H1 (cell line): ENCODE data around the gene IL22RA2. TPM values are rescaled to one million over a fixed set of nuclear protein-coding genes. Genes with fewer than 3 reads are reported as not detected.

Source experiments
- CTCF ChIA-PET: fragments of 300-600 bp; sonication (Branson Sonifier 250); formaldehyde crosslinking; loops from one replicate; lab custom pipeline; 2021; ENCODE audit not compliant: partially characterized antibody; lab: Charles Lee
- POLR2A ChIA-PET: fragments of 300-600 bp; sonication (Branson Sonifier 250); formaldehyde crosslinking; loops from one replicate; lab custom pipeline; 2021; ENCODE audit warnings: inconsistent platforms; ENCODE audit not compliant: partially characterized antibody; lab: Charles Lee
- DNase-seq, 2 experiments: peaks; one replicate each; pipeline versions ENCODE4 v3.0.0 to v3.0.0-alpha.2; 2010 to 2022; ENCODE audit warnings: low spot score in 2 of 2, low read depth in 1 of 2, mixed read lengths in 1 of 2
- FAIRE-seq: peaks from 2 replicates; lab custom pipeline; 2011; peaks lifted over from hg19 to GRCh38; lab: Jason Lieb, UNC
- H2AFZ ChIP-seq: 2 replicates; pipeline ENCODE4 v1.8.1; 2012; ENCODE audit warnings: low read length, inconsistent platforms
- H2AK5ac ChIP-seq: 2 replicates; pipeline ENCODE4 v1.6.1; 2013; ENCODE audit warnings: low read depth, low read length
- H2BK120ac ChIP-seq: replicated peaks from 2 replicates; pipeline ENCODE3; 2013; ENCODE audit warnings: low read depth, low read length, inconsistent platforms
- H2BK12ac ChIP-seq: 2 replicates; pipeline ENCODE4 v1.6.1; 2013; ENCODE audit warnings: low read depth, low read length
- H2BK15ac ChIP-seq: 2 replicates; pipeline ENCODE4 v1.6.1; 2013; ENCODE audit warnings: low read length
- H2BK20ac ChIP-seq: 2 replicates; pipeline ENCODE4 v1.6.1; 2013; ENCODE audit warnings: low read length
- H2BK5ac ChIP-seq: 2 replicates; pipeline ENCODE4 v1.6.1; 2013; ENCODE audit warnings: low read depth, low read length
- H3K14ac ChIP-seq: 2 replicates; pipeline ENCODE4 v1.6.1; 2013; ENCODE audit warnings: inconsistent platforms; ENCODE audit not compliant: insufficient read length
- H3K18ac ChIP-seq: 2 replicates; pipeline ENCODE4 v1.6.1; 2013; ENCODE audit warnings: low read length; ENCODE audit errors: extremely low read depth
- H3K23ac ChIP-seq: 2 replicates; pipeline ENCODE4 v1.6.1; 2013; ENCODE audit warnings: inconsistent platforms; ENCODE audit not compliant: insufficient read length
- H3K23me2 ChIP-seq: 2 replicates; pipeline ENCODE4 v1.6.1; 2013; ENCODE audit warnings: low read depth, low read length
- H3K27ac ChIP-seq: 2 replicates; pipeline ENCODE4 v1.6.1; 2011; ENCODE audit warnings: low read depth, low read length, inconsistent platforms
- H3K27me3 ChIP-seq, 4 experiments: replicated peaks in 1 of 4; 1 replicate in 1 of 4; 2 replicates in 3 of 4; pipeline versions ENCODE4 v1.6.1 to v1.8.1; 2011 to 2013; ENCODE audit warnings: low read length in 3 of 4, mild to moderate bottlenecking in 3 of 4, inconsistent platforms in 2 of 4, mixed read lengths in 2 of 4, moderate library complexity in 1 of 4; ENCODE audit not compliant: control insufficient read depth in 3 of 4, insufficient read depth in 3 of 4; ENCODE audit errors: extremely low read depth in 1 of 4
- H3K36me3 ChIP-seq, 4 experiments: 2 replicates each; pipeline versions ENCODE4 v1.6.1 to v1.8.1; 2011 to 2013; ENCODE audit warnings: mild to moderate bottlenecking in 4 of 4, low read length in 3 of 4, moderate library complexity in 2 of 4, control low read depth in 1 of 4, inconsistent platforms in 1 of 4; ENCODE audit not compliant: insufficient read depth in 4 of 4, control insufficient read depth in 2 of 4
- H3K4ac ChIP-seq: replicated peaks from 2 replicates; pipeline ENCODE3; 2013; ENCODE audit warnings: low read length, low read depth, mixed read lengths, inconsistent platforms; ENCODE audit not compliant: insufficient read length
- H3K4me1 ChIP-seq, 4 experiments: replicated peaks in 1 of 4; 1 replicate in 1 of 4; 2 replicates in 3 of 4; pipeline versions ENCODE4 v1.6.1 to v1.8.1; 2011 to 2013; ENCODE audit warnings: low read length in 3 of 4, inconsistent platforms in 2 of 4, mixed read lengths in 1 of 4; ENCODE audit not compliant: insufficient read depth in 4 of 4, control insufficient read depth in 3 of 4
- H3K4me2 ChIP-seq, 2 experiments: 2 replicates each; pipeline versions ENCODE4 v1.6.1 to v1.8.1; 2011 to 2013; ENCODE audit warnings: low read depth in 2 of 2, low read length in 2 of 2, control low read depth in 1 of 2, inconsistent platforms in 1 of 2, mild to moderate bottlenecking in 1 of 2; ENCODE audit not compliant: insufficient read depth in 1 of 2
- H3K4me3 ChIP-seq, 4 experiments: fragments of 200-600, 300-600 bp in 1 of 4; sonication (generic), shearing (Covaris generic), sonication (Bioruptor Twin) in 1 of 4; 2 replicates each; pipeline versions ENCODE4 v1.5.1 to v1.8.1; 2011 to 2016; ENCODE audit warnings: low read length in 4 of 4, low read depth in 3 of 4, control low read depth in 2 of 4, inconsistent platforms in 2 of 4, mild to moderate bottlenecking in 2 of 4, mixed read lengths in 1 of 4, moderate library complexity in 1 of 4; ENCODE audit not compliant: insufficient read depth in 2 of 4; ENCODE audit errors: extremely low read depth in 1 of 4
- H3K56ac ChIP-seq: replicated peaks from 2 replicates; pipeline ENCODE3; 2013; ENCODE audit warnings: low read depth, mild to moderate bottlenecking, mixed read lengths, low read length, inconsistent platforms; ENCODE audit not compliant: insufficient read length
- H3K79me1 ChIP-seq: 2 replicates; pipeline ENCODE4 v1.6.1; 2013; ENCODE audit warnings: low read depth, low read length, control low read depth
- H3K79me2 ChIP-seq, 2 experiments: 2 replicates each; pipeline versions ENCODE4 v1.6.1 to v1.8.1; 2012 to 2013; ENCODE audit warnings: low read length in 2 of 2, mild to moderate bottlenecking in 2 of 2, inconsistent platforms in 1 of 2; ENCODE audit not compliant: insufficient read depth in 2 of 2, control insufficient read depth in 1 of 2
- H3K9ac ChIP-seq, 4 experiments: replicated peaks in 1 of 4; 1 replicate in 1 of 4; 2 replicates in 3 of 4; pipeline versions ENCODE4 v1.6.1 to v1.8.1; 2011 to 2013; ENCODE audit warnings: low read depth in 3 of 4, low read length in 3 of 4, control low read depth in 2 of 4, mild to moderate bottlenecking in 2 of 4, moderate library complexity in 2 of 4, inconsistent platforms in 1 of 4; ENCODE audit errors: extremely low read depth in 1 of 4
- H3K9me3 ChIP-seq, 2 experiments: 2 replicates each; pipeline versions ENCODE4 v1.6.1 to v1.8.1; 2012 to 2013; ENCODE audit warnings: mild to moderate bottlenecking in 2 of 2, moderate library complexity in 2 of 2, control low read depth in 1 of 2, inconsistent platforms in 1 of 2, low read depth in 1 of 2, low read length in 1 of 2, mixed read lengths in 1 of 2; ENCODE audit not compliant: insufficient read depth in 2 of 2
- H4K20me1 ChIP-seq, 2 experiments: replicated peaks in 1 of 2; 2 replicates each; pipeline versions ENCODE3 to v1.8.1; 2011 to 2013; ENCODE audit warnings: inconsistent platforms in 2 of 2, low read length in 2 of 2, mild to moderate bottlenecking in 1 of 2; ENCODE audit not compliant: insufficient read depth in 2 of 2, control insufficient read depth in 1 of 2
- H4K5ac ChIP-seq: 2 replicates; pipeline ENCODE4 v1.6.1; 2013; ENCODE audit warnings: low read length, low read depth, mixed read lengths, inconsistent platforms; ENCODE audit not compliant: insufficient read length
- H4K8ac ChIP-seq: 2 replicates; pipeline ENCODE4 v1.8.0; 2013; ENCODE audit warnings: mild to moderate bottlenecking, moderate library complexity, low read length, inconsistent platforms; ENCODE audit not compliant: insufficient read depth; ENCODE audit errors: extremely low read depth
- H4K91ac ChIP-seq: replicated peaks from 2 replicates; pipeline ENCODE3; 2013; ENCODE audit warnings: low read length, mixed read lengths, inconsistent platforms; ENCODE audit not compliant: insufficient read length
- CREB1 ChIP-seq: IDR thresholded peaks from 2 replicates; pipeline ENCODE4 v1.6.1; 2012; ENCODE audit warnings: inconsistent platforms
- KDM5A ChIP-seq: fragments of 200-600 bp; IDR thresholded peaks from 2 replicates; pipeline ENCODE4 v1.7.1; 2012; ENCODE audit warnings: mild to moderate bottlenecking, low read length, inconsistent platforms, mixed read lengths
- RAD21 ChIP-seq, 2 experiments: IDR thresholded peaks in 1 of 2; conservative IDR thresholded peaks in 1 of 2; 2 replicates each; pipeline ENCODE4 v1.6.1; 2011; ENCODE audit warnings: low read depth in 2 of 2, low read length in 2 of 2, improper control_type of control experiment in 1 of 2, inconsistent platforms in 1 of 2, mild to moderate bottlenecking in 1 of 2, moderate library complexity in 1 of 2
- TBP ChIP-seq: IDR thresholded peaks from 2 replicates; pipeline ENCODE4 v1.6.1; 2011; ENCODE audit warnings: low read depth, low read length, improper control_type of control experiment
- WGBS, 2 experiments: shearing (Covaris generic) in 1 of 2; methylation state at CpG; one replicate each; pipeline versions ENCODE4 v1.1.6 to v1.1.7; 2013 to 2015; ENCODE audit warnings: low lambda C conversion rate in 2 of 2, mixed read lengths in 2 of 2, inconsistent platforms in 1 of 2, low coverage in 1 of 2, missing lambda C conversion rate in 1 of 2; ENCODE audit not compliant: insufficient replicate concordance in 2 of 2, insufficient coverage in 1 of 2, insufficient read length in 1 of 2; ENCODE audit errors: extremely low coverage in 1 of 2, missing lambda C conversion rate in 1 of 2; 5-methylcytosine and 5-hydroxymethylcytosine counted together
- polyA plus RNA-seq, 7 experiments: library from polyadenylated mRNA; depleted of rRNA in 3 of 7; stranded (reverse) in 5 of 7; unstranded in 2 of 7; fragments of >200 nt in 5 of 7; fragments of 200-250 nt in 2 of 7; gene quantifications; 1 replicate in 5 of 7; 2 replicates in 1 of 7; 4 replicates in 1 of 7; pipeline versions ENCODE4 v1.2.1 to v1.2.3, GENCODE V29; 2011 to 2013; ENCODE audit warnings: missing spikeins in 2 of 7, mixed read lengths in 2 of 7
- total RNA-seq: library from RNA; stranded (reverse); fragmentation: NEBNext Ultra II Directional; extraction: Animal tissue kit (Norgen Biotek cat#: 25700); gene quantifications from 2 replicates; pipeline ENCODE4 v1.2.1, GENCODE V29; 2021

IL22RA2 gene
- total and polyA plus RNA-seq, 2 of the 8 experiments (the other 6 are each of a cell fraction or from before 2014, with no cell fraction given) = not detected

DNA sequence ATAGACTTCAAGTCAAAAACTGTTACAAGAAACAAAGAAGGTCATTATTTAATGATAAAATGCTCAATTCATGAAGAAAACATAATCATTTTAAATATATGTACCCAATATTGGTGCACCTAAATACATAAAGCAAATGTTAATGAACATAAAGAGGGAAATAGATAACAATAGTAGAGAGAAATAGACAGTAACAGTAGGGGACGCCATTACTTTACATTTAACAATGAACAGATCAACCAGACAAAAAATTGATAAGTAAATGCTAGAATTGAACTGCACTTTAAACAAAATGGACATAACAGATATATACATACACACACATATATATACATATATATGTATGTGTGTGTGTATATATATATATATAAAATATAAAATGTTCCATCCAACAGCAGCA, 37.4 kb downstream of the IL22RA2 start:
- Histone ChIP-seq H3K23ac (no peak overlapping the region), H3K4ac (no peak overlapping the region), H2BK5ac (no peak overlapping the region), H4K91ac (no peak overlapping the region), H3K36me3 (no peaks in the 10 kb centered on the region), H2BK15ac (no peak overlapping the region), H3K4me2 (no peak overlapping the region), H3K56ac (no peak overlapping the region), H2AK5ac (no peak overlapping the region), H4K8ac (no peak overlapping the region), H3K4me3 (no peak overlapping the region), H3K27ac (no peak overlapping the region), H3K18ac (no peak overlapping the region), H2AFZ (no peak overlapping the region), H2BK120ac (no peak overlapping the region), H2BK20ac (no peak overlapping the region), H3K23me2 (no peaks in the 10 kb centered on the region), H4K20me1 (no peaks in the 10 kb centered on the region), H3K9me3 (no peaks in the 10 kb centered on the region), H3K79me2 (no peaks in the 10 kb centered on the region), H3K9ac (no peak overlapping the region), H3K14ac (no peak overlapping the region), H3K27me3 (no peaks in the 10 kb centered on the region), H3K4me1 (no peaks in the 10 kb centered on the region), H4K5ac (no peak overlapping the region), H3K79me1 (no peaks in the 10 kb centered on the region), H2BK12ac (no peak overlapping the region)
- WGBS, 2 experiments = 77% methylated on average over 1 of the region's 1 CpG; no CpG with 5 or more reads in 1 of the 2 experiments
- no peak for FAIRE-seq
- POLR2A ChIA-PET = no interaction called here
- no peak for DNase-seq
- CTCF ChIA-PET = no interaction called here
- TF ChIP-seq CREB1 (no peak), RAD21 (IDR thresholded peaks at IDR 0.05 in 1 of 2, conservative IDR thresholded peaks at IDR 0.05 in 1 of 2; ENCODE audit: low read depth in 2 of 2, low read length in 2 of 2) (peak in 1 of 2 experiments; percentile 18; a peak in 2 of 4 replicates), TBP (no peak), KDM5A (no peak)
